ENCODE data around the gene POU2AF3. TPM values are rescaled to one million over a fixed set of nuclear protein-coding genes. Genes with fewer than 3 reads are reported as not detected.

The POU2AF3 gene
- total and polyA plus RNA-seq, 10 of the 15 experiments (the other 5 are each of a cell fraction or from before 2014, with no cell fraction given), result 0.17 TPM; not detected in 8

DNA sequence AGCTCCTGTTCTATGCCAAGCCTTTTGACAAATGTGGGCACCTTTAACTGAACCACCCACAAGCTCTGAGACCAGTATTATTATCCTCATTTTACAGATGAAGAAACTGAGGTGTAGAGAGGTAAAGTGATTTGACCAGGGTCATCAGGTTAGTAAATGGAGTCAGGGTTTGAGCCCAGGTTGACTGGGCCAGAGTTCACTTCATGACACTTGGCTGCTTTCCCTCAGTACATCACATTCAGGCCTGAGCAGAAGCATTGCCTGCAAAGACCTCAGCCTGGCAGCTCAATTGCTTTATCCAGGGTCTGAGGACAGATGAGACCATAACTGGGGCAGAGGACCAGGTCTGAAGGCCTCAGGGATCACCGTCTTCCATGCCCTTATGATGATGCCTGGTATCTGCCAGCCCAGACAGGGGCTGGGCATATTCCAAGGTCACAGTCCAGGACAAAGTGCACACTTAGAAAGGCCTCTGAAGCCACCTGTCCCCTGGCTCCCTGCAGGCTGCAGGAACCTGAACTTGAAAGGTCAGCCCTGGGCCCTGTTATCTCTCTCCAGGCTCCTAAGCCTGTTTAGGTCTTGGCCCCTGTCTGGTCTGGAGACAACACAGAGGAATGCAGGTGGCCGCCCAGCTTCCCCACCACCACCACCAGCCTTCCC, 32.0 kb downstream of the POU2AF3 start:
- no peaks in the 10 kb centered on the region for H3K27me3 ChIP-seq (replicated peaks in 1 of 2; ENCODE audit: control insufficient read depth in 2 of 2, insufficient read depth in 2 of 2, low read length in 1 of 2)
- no peaks in the 10 kb centered on the region for H4K20me1 ChIP-seq (ENCODE audit: control insufficient read depth, insufficient read depth)
- no peak overlapping the region for H3K9ac ChIP-seq (ENCODE audit: control insufficient read depth, insufficient read depth, low read length)
- SMC1A ChIA-PET (ENCODE audit: uncharacterized antibody, unreplicated experiment), result interaction anchor here (1.0 to 1.2 kb wide), 2 partner anchors 15 to 86 kb away, joined by 3 read pairs; no protein-coding TSS in a partner anchor
- no peak overlapping the region for H3K4me2 ChIP-seq (ENCODE audit: control insufficient read depth, insufficient read depth)
- intact Hi-C loops (cut with micrococcal nuclease; ENCODE audit: unreplicated experiment) (no loop called here), in situ Hi-C loops (cut with MboI) (no loop called here)
- CTCF ChIA-PET, result no interaction called here
- RAD21 ChIA-PET (ENCODE audit: unreplicated experiment), result interaction anchor here (1.0 kb wide), 1 partner anchor 87 kb away, joined by 4 read pairs; no protein-coding TSS in a partner anchor
- DNase-seq (ENCODE audit: low read depth, low spot score) (no peak), ATAC-seq (no peak), FAIRE-seq (peak; percentile 13)
- POLR2A ChIA-PET, result interaction anchor here (1.6 kb wide), 1 partner anchor 13 kb away, joined by 3 read pairs; no protein-coding TSS in a partner anchor
- BruUV-seq (replicated peaks), result no TSS peak
- H3K4me3 ChIP-seq, result no peak overlapping the region
- no peak overlapping the region for H3K27ac ChIP-seq (ENCODE audit: control insufficient read depth, insufficient read depth)
- H3K4me1 ChIP-seq (ENCODE audit: control insufficient read depth, insufficient read depth, low read length), result peaks cover 3% of the 10 kb centered on the region; the same call in 1 of the 2 replicates
- 63% methylated on average over 2 of the region's 2 CpGs for WGBS (ENCODE audit: insufficient coverage, insufficient replicate concordance, low lambda C conversion rate, missing lambda C conversion rate)
- H3K36me3 ChIP-seq (ENCODE audit: control insufficient read depth in 2 of 2, insufficient read depth in 2 of 2, low read length in 1 of 2), result no peaks in the 10 kb centered on the region
- TF ChIP-seq GATAD2B (conservative IDR thresholded peaks at IDR 0.05; ENCODE audit: low read depth) (no peak), NFYB (IDR thresholded peaks at IDR 0.05; ENCODE audit: insufficient read depth, low read depth, low read length) (no peak), CHD1 (IDR thresholded peaks at IDR 0.05; ENCODE audit: low read depth, low read length) (no peak), SIN3A (IDR thresholded peaks at IDR 0.05; ENCODE audit: low read depth, low read length) (no peak), ZNF24 (IDR thresholded peaks at IDR 0.05) (no peak), ZNF274 (IDR thresholded peaks at IDR 0.05; ENCODE audit: insufficient read depth, insufficient read length) (no peak), PAX8 (IDR thresholded peaks at IDR 0.05) (no peak), CREB1 (IDR thresholded peaks at IDR 0.05; ENCODE audit: low read depth) (no peak), CEBPB (IDR thresholded peaks at IDR 0.05; ENCODE audit: borderline replicate concordance in 1 of 2, low read depth in 2 of 2, low read length in 2 of 2) (no peak)
- TF ChIP-seq, protein P1, sequence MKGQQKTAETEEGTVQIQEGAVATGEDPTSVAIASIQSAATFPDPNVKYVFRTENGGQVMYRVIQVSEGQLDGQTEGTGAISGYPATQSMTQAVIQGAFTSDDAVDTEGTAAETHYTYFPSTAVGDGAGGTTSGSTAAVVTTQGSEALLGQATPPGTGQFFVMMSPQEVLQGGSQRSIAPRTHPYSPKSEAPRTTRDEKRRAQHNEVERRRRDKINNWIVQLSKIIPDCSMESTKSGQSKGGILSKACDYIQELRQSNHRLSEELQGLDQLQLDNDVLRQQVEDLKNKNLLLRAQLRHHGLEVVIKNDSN (IDR thresholded peaks at IDR 0.05; ENCODE audit: borderline replicate concordance, extremely low read length, insufficient read depth, low read depth, low read length), result no peak
- TF ChIP-seq, protein P2, sequence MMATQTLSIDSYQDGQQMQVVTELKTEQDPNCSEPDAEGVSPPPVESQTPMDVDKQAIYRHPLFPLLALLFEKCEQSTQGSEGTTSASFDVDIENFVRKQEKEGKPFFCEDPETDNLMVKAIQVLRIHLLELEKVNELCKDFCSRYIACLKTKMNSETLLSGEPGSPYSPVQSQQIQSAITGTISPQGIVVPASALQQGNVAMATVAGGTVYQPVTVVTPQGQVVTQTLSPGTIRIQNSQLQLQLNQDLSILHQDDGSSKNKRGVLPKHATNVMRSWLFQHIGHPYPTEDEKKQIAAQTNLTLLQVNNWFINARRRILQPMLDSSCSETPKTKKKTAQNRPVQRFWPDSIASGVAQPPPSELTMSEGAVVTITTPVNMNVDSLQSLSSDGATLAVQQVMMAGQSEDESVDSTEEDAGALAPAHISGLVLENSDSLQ (IDR thresholded peaks at IDR 0.05), result no peak
- TF ChIP-seq, protein P3, sequence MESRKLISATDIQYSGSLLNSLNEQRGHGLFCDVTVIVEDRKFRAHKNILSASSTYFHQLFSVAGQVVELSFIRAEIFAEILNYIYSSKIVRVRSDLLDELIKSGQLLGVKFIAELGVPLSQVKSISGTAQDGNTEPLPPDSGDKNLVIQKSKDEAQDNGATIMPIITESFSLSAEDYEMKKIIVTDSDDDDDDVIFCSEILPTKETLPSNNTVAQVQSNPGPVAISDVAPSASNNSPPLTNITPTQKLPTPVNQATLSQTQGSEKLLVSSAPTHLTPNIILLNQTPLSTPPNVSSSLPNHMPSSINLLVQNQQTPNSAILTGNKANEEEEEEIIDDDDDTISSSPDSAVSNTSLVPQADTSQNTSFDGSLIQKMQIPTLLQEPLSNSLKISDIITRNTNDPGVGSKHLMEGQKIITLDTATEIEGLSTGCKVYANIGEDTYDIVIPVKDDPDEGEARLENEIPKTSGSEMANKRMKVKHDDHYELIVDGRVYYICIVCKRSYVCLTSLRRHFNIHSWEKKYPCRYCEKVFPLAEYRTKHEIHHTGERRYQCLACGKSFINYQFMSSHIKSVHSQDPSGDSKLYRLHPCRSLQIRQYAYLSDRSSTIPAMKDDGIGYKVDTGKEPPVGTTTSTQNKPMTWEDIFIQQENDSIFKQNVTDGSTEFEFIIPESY (IDR thresholded peaks at IDR 0.05), result no peak
- TF ChIP-seq, protein P4, sequence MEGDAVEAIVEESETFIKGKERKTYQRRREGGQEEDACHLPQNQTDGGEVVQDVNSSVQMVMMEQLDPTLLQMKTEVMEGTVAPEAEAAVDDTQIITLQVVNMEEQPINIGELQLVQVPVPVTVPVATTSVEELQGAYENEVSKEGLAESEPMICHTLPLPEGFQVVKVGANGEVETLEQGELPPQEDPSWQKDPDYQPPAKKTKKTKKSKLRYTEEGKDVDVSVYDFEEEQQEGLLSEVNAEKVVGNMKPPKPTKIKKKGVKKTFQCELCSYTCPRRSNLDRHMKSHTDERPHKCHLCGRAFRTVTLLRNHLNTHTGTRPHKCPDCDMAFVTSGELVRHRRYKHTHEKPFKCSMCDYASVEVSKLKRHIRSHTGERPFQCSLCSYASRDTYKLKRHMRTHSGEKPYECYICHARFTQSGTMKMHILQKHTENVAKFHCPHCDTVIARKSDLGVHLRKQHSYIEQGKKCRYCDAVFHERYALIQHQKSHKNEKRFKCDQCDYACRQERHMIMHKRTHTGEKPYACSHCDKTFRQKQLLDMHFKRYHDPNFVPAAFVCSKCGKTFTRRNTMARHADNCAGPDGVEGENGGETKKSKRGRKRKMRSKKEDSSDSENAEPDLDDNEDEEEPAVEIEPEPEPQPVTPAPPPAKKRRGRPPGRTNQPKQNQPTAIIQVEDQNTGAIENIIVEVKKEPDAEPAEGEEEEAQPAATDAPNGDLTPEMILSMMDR (IDR thresholded peaks at IDR 0.05 in 2 of 3, conservative IDR thresholded peaks at IDR 0.05 in 1 of 3; ENCODE audit: control insufficient read depth in 2 of 3, extremely low read depth in 1 of 3, insufficient read depth in 1 of 3, low read depth in 3 of 3, low read length in 3 of 3), result no peak
- no peaks in the 10 kb centered on the region for H3K9me3 ChIP-seq (replicated peaks; ENCODE audit: control insufficient read depth, insufficient read depth, low read length)
- H2AFZ ChIP-seq (ENCODE audit: control insufficient read depth, low read depth, low read length), result no peak overlapping the region
- H3K79me2 ChIP-seq (ENCODE audit: control insufficient read depth, insufficient read depth, low read length), result no peaks in the 10 kb centered on the region
